H9 (cell line): ENCODE measurements around the gene NAXD. TPM values are rescaled to one million over a fixed set of nuclear protein-coding genes. Genes with fewer than 3 reads are reported as not detected.

Source experiments
- DNase-seq: peaks from one replicate; pipeline ENCODE4 v3.0.0-alpha.2; 2017
- H2AFZ ChIP-seq: one replicate; pipeline ENCODE4 v1.6.1; 2013; ENCODE audit warnings: mild to moderate bottlenecking, low read length, control low read depth, moderate library complexity
- H2AK5ac ChIP-seq: 2 replicates; pipeline ENCODE4 v1.6.1; 2013; ENCODE audit warnings: low read length, control low read depth, mixed read lengths; ENCODE audit not compliant: insufficient read length
- H2BK120ac ChIP-seq: one replicate; pipeline ENCODE4 v1.6.1; 2013; ENCODE audit warnings: low read depth, mild to moderate bottlenecking, low read length, control low read depth, inconsistent platforms; ENCODE audit not compliant: poor library complexity, severe bottlenecking
- H2BK12ac ChIP-seq: 2 replicates; pipeline ENCODE4 v1.6.1; 2013; ENCODE audit warnings: low read length, control low read depth, mixed read lengths, low read depth; ENCODE audit not compliant: insufficient read length
- H2BK15ac ChIP-seq: 2 replicates; pipeline ENCODE4 v1.6.1; 2013; ENCODE audit warnings: low read depth, low read length, control low read depth
- H2BK20ac ChIP-seq: one replicate; pipeline ENCODE4 v1.6.1; 2013; ENCODE audit warnings: low read depth, mild to moderate bottlenecking, low read length, control low read depth, inconsistent platforms; ENCODE audit not compliant: poor library complexity, severe bottlenecking
- H2BK5ac ChIP-seq: 2 replicates; pipeline ENCODE4 v1.6.1; 2013; ENCODE audit warnings: low read length, control low read depth, mixed read lengths; ENCODE audit not compliant: insufficient read length
- H3K14ac ChIP-seq: 2 replicates; pipeline ENCODE4 v1.6.1; 2013; ENCODE audit warnings: low read length, control low read depth; ENCODE audit not compliant: insufficient read depth
- H3K18ac ChIP-seq: 2 replicates; pipeline ENCODE4 v1.6.1; 2013; ENCODE audit warnings: low read depth, mild to moderate bottlenecking, mixed read lengths, low read length, control low read depth; ENCODE audit not compliant: insufficient read length
- H3K23ac ChIP-seq: 2 replicates; pipeline ENCODE4 v1.6.1; 2013; ENCODE audit warnings: low read length, control low read depth, mixed read lengths, low read depth; ENCODE audit not compliant: insufficient read length
- H3K23me2 ChIP-seq: 2 replicates; pipeline ENCODE4 v1.6.1; 2013; ENCODE audit warnings: low read depth, mild to moderate bottlenecking, mixed read lengths, low read length, control low read depth; ENCODE audit not compliant: insufficient read length, poor library complexity, severe bottlenecking
- H3K27ac ChIP-seq: 2 replicates; pipeline ENCODE4 v1.5.1; 2013; ENCODE audit warnings: low read length, control low read depth, mixed read lengths, low read depth; ENCODE audit not compliant: insufficient read length
- H3K27me3 ChIP-seq: 2 replicates; pipeline ENCODE4 v1.6.1; 2013; ENCODE audit warnings: low read length, control low read depth, inconsistent platforms; ENCODE audit not compliant: insufficient read depth
- H3K4ac ChIP-seq: 2 replicates; pipeline ENCODE4 v1.6.1; 2013; ENCODE audit warnings: low read depth, mild to moderate bottlenecking, control low read depth, inconsistent platforms, low read length, moderate library complexity
- H3K4me1 ChIP-seq: 2 replicates; pipeline ENCODE4 v1.6.1; 2013; ENCODE audit warnings: low read length, control low read depth, inconsistent platforms; ENCODE audit not compliant: insufficient read depth
- H3K4me2 ChIP-seq: 2 replicates; pipeline ENCODE4 v1.6.1; 2013; ENCODE audit warnings: low read length, control low read depth, mixed read lengths; ENCODE audit not compliant: insufficient read length, insufficient read depth
- H3K56ac ChIP-seq: 2 replicates; pipeline ENCODE4 v1.6.1; 2013; ENCODE audit warnings: low read depth, mild to moderate bottlenecking, mixed read lengths, low read length, control low read depth; ENCODE audit not compliant: insufficient read length
- H3K79me1 ChIP-seq: 2 replicates; pipeline ENCODE4 v1.6.1; 2013; ENCODE audit warnings: low read depth, mild to moderate bottlenecking, moderate library complexity, low read length, control low read depth, inconsistent platforms; ENCODE audit not compliant: insufficient read depth, poor library complexity, severe bottlenecking
- H3K79me2 ChIP-seq: 2 replicates; pipeline ENCODE4 v1.6.1; 2013; ENCODE audit warnings: low read length, control low read depth, inconsistent platforms; ENCODE audit not compliant: insufficient read depth
- H3K9ac ChIP-seq: 2 replicates; pipeline ENCODE4 v1.6.1; 2013; ENCODE audit warnings: low read length, control low read depth, mixed read lengths; ENCODE audit not compliant: insufficient read length; ENCODE audit errors: extremely low read depth
- H3K9me3 ChIP-seq: one replicate; pipeline ENCODE4 v1.6.1; 2013; ENCODE audit warnings: low read depth, low read length, inconsistent platforms; ENCODE audit not compliant: control insufficient read depth
- H3T11ph ChIP-seq: one replicate; pipeline ENCODE4 v1.6.1; 2013; ENCODE audit warnings: mild to moderate bottlenecking, low read length, control low read depth, inconsistent platforms
- H4K20me1 ChIP-seq: one replicate; pipeline ENCODE4 v1.6.1; 2013; ENCODE audit not compliant: control insufficient read depth, insufficient read length, insufficient read depth
- H4K5ac ChIP-seq: 2 replicates; pipeline ENCODE4 v1.6.1; 2013; ENCODE audit warnings: low read depth, mild to moderate bottlenecking, mixed read lengths, low read length, control low read depth; ENCODE audit not compliant: insufficient read length
- H4K8ac ChIP-seq: replicated peaks from 2 replicates; pipeline ENCODE4 v1.6.1; 2013; ENCODE audit warnings: low read length, control low read depth, mixed read lengths, low read depth; ENCODE audit not compliant: insufficient read length
- H4K91ac ChIP-seq: 2 replicates; pipeline ENCODE4 v1.6.1; 2013; ENCODE audit warnings: low read depth, mild to moderate bottlenecking, moderate library complexity, mixed read lengths, low read length, control low read depth; ENCODE audit not compliant: insufficient read length
- H3K27ac Mint-ChIP-seq, 3 experiments: 2 replicates in 2 of 3; 3 replicates in 1 of 3; pipeline ENCODE4 v1.8.0; 2020 to 2021; ENCODE audit warnings: mixed read lengths in 3 of 3, mild to moderate bottlenecking in 1 of 3, moderate library complexity in 1 of 3
- H3K27me3 Mint-ChIP-seq: 2 replicates; pipeline ENCODE4 v1.8.0; 2021; ENCODE audit warnings: low read depth, mild to moderate bottlenecking, moderate library complexity, mixed read lengths
- H3K36me3 Mint-ChIP-seq, 3 experiments: 2 replicates in 2 of 3; 3 replicates in 1 of 3; pipeline ENCODE4 v1.8.0; 2020 to 2021; ENCODE audit warnings: low read depth in 3 of 3, mixed read lengths in 3 of 3; ENCODE audit not compliant: insufficient read depth in 1 of 3
- H3K4me1 Mint-ChIP-seq, 2 experiments: 2 replicates each; pipeline ENCODE4 v1.8.0; 2020; ENCODE audit warnings: mixed read lengths in 2 of 2
- H3K4me3 Mint-ChIP-seq, 2 experiments: 2 replicates in 1 of 2; 3 replicates in 1 of 2; pipeline ENCODE4 v1.8.0; 2020 to 2021; ENCODE audit warnings: mild to moderate bottlenecking in 2 of 2, mixed read lengths in 2 of 2, moderate library complexity in 1 of 2
- H3K9me3 Mint-ChIP-seq, 2 experiments: 2 replicates in 1 of 2; 3 replicates in 1 of 2; pipeline ENCODE4 v1.8.0; 2020; ENCODE audit warnings: mild to moderate bottlenecking in 2 of 2, mixed read lengths in 2 of 2, moderate library complexity in 1 of 2
- WGBS: extraction: QIAGEN DNeasy Blood & Tissue Kit; methylation state at CpG from one replicate; pipeline ENCODE4 v1.1.7; 2013; ENCODE audit warnings: missing lambda C conversion rate, low lambda C conversion rate, mixed read lengths; ENCODE audit not compliant: insufficient read length; ENCODE audit errors: extremely low coverage; 5-methylcytosine and 5-hydroxymethylcytosine counted together
- total RNA-seq: library from RNA; stranded (reverse); gene quantifications from 2 replicates; pipeline ENCODE4 v1.2.1, GENCODE V29; 2021
- TF ChIP-seq, protein P1 (sequence below): fragments of 200-600 bp; sonication (generic); conservative IDR thresholded peaks from 3 replicates; pipeline ENCODE4 v1.8.0; 2021; ENCODE audit warnings: antibody characterized with exemption, mild to moderate bottlenecking

NAXD gene
- total RNA-seq, 1 experiment from 2014 or later: 25.5 TPM

DNA sequence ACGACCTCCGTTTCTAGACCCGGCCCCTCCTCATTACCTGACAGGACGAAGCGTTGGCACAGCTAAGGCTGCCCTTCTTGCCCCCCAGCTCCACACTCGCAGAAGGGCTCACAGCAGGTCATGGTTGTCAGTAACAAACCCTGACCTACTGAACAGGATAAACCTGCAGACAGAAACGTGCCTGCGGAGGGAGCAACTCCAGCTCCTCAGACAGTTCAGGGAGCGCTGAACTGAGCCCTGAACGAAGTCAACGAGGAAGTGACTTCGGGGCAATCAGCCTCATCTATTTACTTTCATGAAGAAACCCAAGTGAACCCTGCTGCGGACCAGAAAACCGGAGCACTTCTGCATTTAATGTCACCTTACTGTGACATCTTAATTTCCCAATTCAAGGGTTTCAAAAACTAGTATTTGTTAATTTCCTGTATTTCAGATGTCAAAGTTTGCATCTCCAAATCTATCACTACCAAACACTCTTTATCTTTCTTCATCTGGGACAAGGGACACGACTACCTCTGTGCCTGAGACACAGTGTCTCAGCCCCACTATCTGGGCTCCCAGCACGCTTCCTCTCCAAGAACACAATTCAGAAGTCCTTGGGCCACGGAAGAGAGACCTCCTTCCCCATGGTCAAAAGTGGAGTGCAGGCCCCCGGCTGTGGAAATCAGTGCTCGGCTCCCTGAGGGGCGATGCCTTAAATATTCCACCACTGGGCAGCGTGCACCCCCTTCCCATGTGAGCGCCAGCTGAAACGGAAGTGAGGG is 50.3 kb downstream of the NAXD start:
- peak overlapping the region in 2 of 3 experiments; percentile 49 to 85; a peak in 4 of 7 replicates for H3K27ac Mint-ChIP-seq

More for the DNA sequence above, 50.3 kb downstream of the NAXD start:
- peaks cover 3% of the 10 kb centered on the region in 2 experiments; a peak in 2 of 4 replicates for H3K4me1 Mint-ChIP-seq
- H3K27me3 Mint-ChIP-seq: no peaks in the 10 kb centered on the region
- peaks cover 74 to 92% (median 90%) of the 10 kb centered on the region in 3 experiments for H3K36me3 Mint-ChIP-seq
- Histone ChIP-seq H3T11ph (no peak overlapping the region), H3K18ac (no peak overlapping the region), H3K4ac (no peak overlapping the region), H4K8ac (no peak overlapping the region), H3K4me2 (no peak overlapping the region), H3K79me2 (no peaks in the 10 kb centered on the region), H3K14ac (no peak overlapping the region; the same call in 1 of the 2 replicates), H2BK20ac (no peak overlapping the region), H3K56ac (no peak overlapping the region), H3K23ac (no peak overlapping the region), H2BK15ac (no peak overlapping the region), H2AK5ac (no peak overlapping the region), H4K5ac (no peak overlapping the region), H3K9ac (no peak overlapping the region), H3K79me1 (no peaks in the 10 kb centered on the region), H4K91ac (no peak overlapping the region), H2BK120ac (no peak overlapping the region), H2BK12ac (no peak overlapping the region), H3K23me2 (no peaks in the 10 kb centered on the region), H2BK5ac (no peak overlapping the region), H3K27ac (no peak overlapping the region), H3K9me3 (peaks cover 9% of the 10 kb centered on the region), H4K20me1 (no peaks in the 10 kb centered on the region), H3K27me3 (no peaks in the 10 kb centered on the region), H3K4me1 (no peaks in the 10 kb centered on the region), H2AFZ (no peak overlapping the region)
- peaks cover 32 to 33% of the 10 kb centered on the region in 2 experiments for H3K9me3 Mint-ChIP-seq
- no peak overlapping the region for H3K4me3 Mint-ChIP-seq
- no peak for DNase-seq
- TF ChIP-seq, protein P1, sequence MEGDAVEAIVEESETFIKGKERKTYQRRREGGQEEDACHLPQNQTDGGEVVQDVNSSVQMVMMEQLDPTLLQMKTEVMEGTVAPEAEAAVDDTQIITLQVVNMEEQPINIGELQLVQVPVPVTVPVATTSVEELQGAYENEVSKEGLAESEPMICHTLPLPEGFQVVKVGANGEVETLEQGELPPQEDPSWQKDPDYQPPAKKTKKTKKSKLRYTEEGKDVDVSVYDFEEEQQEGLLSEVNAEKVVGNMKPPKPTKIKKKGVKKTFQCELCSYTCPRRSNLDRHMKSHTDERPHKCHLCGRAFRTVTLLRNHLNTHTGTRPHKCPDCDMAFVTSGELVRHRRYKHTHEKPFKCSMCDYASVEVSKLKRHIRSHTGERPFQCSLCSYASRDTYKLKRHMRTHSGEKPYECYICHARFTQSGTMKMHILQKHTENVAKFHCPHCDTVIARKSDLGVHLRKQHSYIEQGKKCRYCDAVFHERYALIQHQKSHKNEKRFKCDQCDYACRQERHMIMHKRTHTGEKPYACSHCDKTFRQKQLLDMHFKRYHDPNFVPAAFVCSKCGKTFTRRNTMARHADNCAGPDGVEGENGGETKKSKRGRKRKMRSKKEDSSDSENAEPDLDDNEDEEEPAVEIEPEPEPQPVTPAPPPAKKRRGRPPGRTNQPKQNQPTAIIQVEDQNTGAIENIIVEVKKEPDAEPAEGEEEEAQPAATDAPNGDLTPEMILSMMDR: no peak
- no CpG with 5 or more reads among the region's 23 CpGs for WGBS
